Erythroblast (primary cell): ENCODE measurements around the gene NAPA.

Source experiments
- GATA1 ChIP-seq: IDR thresholded peaks from 2 replicates; pipeline ENCODE4 v1.6.1; 2011; ENCODE audit warnings: low read depth, mild to moderate bottlenecking, control low read depth, low read length, moderate library complexity
- POLR2A ChIP-seq: IDR thresholded peaks from 2 replicates; pipeline ENCODE4 v1.6.1; 2011; ENCODE audit warnings: mild to moderate bottlenecking, low read length

DNA sequence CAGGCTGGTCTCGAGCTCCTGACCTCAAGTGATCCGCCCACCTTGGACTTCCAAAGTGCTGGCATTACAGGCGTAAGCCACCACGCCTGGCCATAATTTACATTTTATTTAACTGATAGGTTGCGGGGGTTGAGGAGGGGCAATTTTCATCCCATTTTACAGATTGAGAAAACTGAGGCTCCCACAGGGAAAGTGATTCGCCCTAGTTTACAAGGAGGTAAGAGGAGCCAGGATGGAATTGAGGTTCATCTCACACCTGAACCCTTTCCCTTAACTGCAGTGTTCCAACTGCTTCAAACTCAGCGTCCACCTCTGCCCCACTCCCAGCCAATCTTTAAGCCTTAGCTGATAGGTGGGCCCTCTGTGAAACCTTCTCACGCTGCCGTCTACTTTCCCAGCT lies 4.0 kb upstream of the NAPA start:
- TF ChIP-seq POLR2A = no peak
- TF ChIP-seq GATA1 = no peak
